Left hindlimb (tissue), 1 donor: ENCODE data around the gene COBLL1.

Experiments
- DNase-seq: peaks from one replicate; pipeline ENCODE4 v3.0.0-alpha.2; 2018

COBLL1 gene

GRCh38 chr2:164671664-164672396, 169.8 kb downstream of the COBLL1 start:
- DNase-seq, result no peak

- DNase-seq, result no peak
These were observed 172.3 kb downstream of the COBLL1 start for GRCh38 chr2:164669291-164669690.

- no peak for DNase-seq
These were observed 174.1 kb downstream of the COBLL1 start for GRCh38 chr2:164667566-164667965.

- no peak for DNase-seq
These were observed 177.6 kb downstream of the COBLL1 start for GRCh38 chr2:164664070-164664469.

- no peak for DNase-seq
These were observed 178.6 kb downstream of the COBLL1 start for GRCh38 chr2:164662868-164663631.

GRCh38 chr2:164662066-164662465, 179.6 kb downstream of the COBLL1 start:
- no peak for DNase-seq

GRCh38 chr2:164661349-164661748, 180.3 kb downstream of the COBLL1 start:
- no peak for DNase-seq

- DNase-seq, result no peak
These were observed 184.5 kb downstream of the COBLL1 start for GRCh38 chr2:164657129-164657528.

- DNase-seq, result no peak
These were observed 185.9 kb downstream of the COBLL1 start for GRCh38 chr2:164655750-164656149.

- no peak for DNase-seq
These were observed 186.3 kb downstream of the COBLL1 start for GRCh38 chr2:164655336-164655735.

GRCh38 chr2:164651361-164651760, 190.3 kb downstream of the COBLL1 start:
- DNase-seq, result no peak

GRCh38 chr2:164644036-164644700, 197.5 kb downstream of the COBLL1 start:
- DNase-seq, result no peak

GRCh38 chr2:164642946-164643555, 198.6 kb downstream of the COBLL1 start:
- DNase-seq, result no peak

- no peak for DNase-seq
These were observed 199.4 kb downstream of the COBLL1 start for GRCh38 chr2:164642268-164642667.
